Stomach (tissue), 9 donors: ENCODE data around the gene LDB3. TPM values are rescaled to one million over a fixed set of nuclear protein-coding genes. Genes with fewer than 3 reads are reported as not detected.

Experiments used
- DNase-seq, 2 donors: peaks; one replicate each; pipeline versions ENCODE4 v3.0.0 to v3.0.0-alpha.2; 2013 to 2019
- H3K27ac ChIP-seq, 5 donors: fragments of 200-600 bp in 4 of 5; sonication (generic) in 4 of 5; one replicate each; pipeline ENCODE4 v1.5.1; 2013 to 2019; ENCODE audit warnings: mild to moderate bottlenecking in 1 of 5, moderate library complexity in 1 of 5
- H3K27me3 ChIP-seq, 3 donors: fragments of 200-600 bp; sonication (generic); one replicate each; pipeline ENCODE4 v1.5.1; 2017 to 2019; ENCODE audit warnings: mixed run types in 1 of 3
- H3K36me3 ChIP-seq, 4 donors: fragments of 200-600 bp; sonication (generic); 1 replicate in 3 of 4; 2 replicates in 1 of 4; pipeline ENCODE4 v1.5.1; 2016 to 2019
- H3K4me1 ChIP-seq, 4 donors: fragments of 200-600 bp; sonication (generic); one replicate each; pipeline ENCODE4 v1.5.1; 2016 to 2019
- H3K4me3 ChIP-seq, 4 donors: fragments of 200-600 bp; sonication (generic) in 3 of 4; one replicate each; pipeline ENCODE4 v1.5.1; 2016 to 2019; ENCODE audit warnings: mild to moderate bottlenecking in 1 of 4
- H3K9me3 ChIP-seq, 4 donors: fragments of 200-600 bp; sonication (generic); one replicate each; pipeline ENCODE4 v1.5.1; 2016 to 2019
- EP300 ChIP-seq: sonication (generic); formaldehyde crosslinking; IDR thresholded peaks from one replicate; pipeline ENCODE4 v1.6.1; 2017; ENCODE audit warnings: antibody characterized with exemption
- POLR2A ChIP-seq, 4 donors: fragments of 450-650 bp; IDR thresholded peaks; one replicate each; pipeline ENCODE4 v1.6.1; 2016; ENCODE audit warnings: antibody characterized with exemption in 4 of 4, control low read depth in 2 of 4, mild to moderate bottlenecking in 1 of 4, moderate library complexity in 1 of 4
- POLR2AphosphoS5 ChIP-seq, 3 donors: sonication (generic); formaldehyde crosslinking; IDR thresholded peaks; one replicate each; pipeline ENCODE4 v1.6.1; 2016; ENCODE audit warnings: antibody characterized with exemption in 3 of 3
- WGBS, 5 donors: extraction: QIAGEN DNeasy Blood & Tissue Kit in 3 of 5; methylation state at CpG; one replicate each; pipeline versions ENCODE4 v1.1.5 to v1.1.7; 2013 to 2018; 5-methylcytosine and 5-hydroxymethylcytosine counted together
- intact Hi-C: fragments of 100-400 bp; cut with DNase I; formaldehyde crosslinking; loops from one replicate; pipeline ENCODE4 v1.15.1; 2023; ENCODE audit warnings: low total_unique reads
- polyA plus RNA-seq, 3 donors: library from polyadenylated mRNA; stranded (reverse); fragments of 200-250 nt; gene quantifications; one replicate each; pipeline ENCODE4 v1.2.3, GENCODE V29; 2013
- total RNA-seq, 5 donors: library from RNA; depleted of rRNA; stranded (reverse); fragments of >200 nt; gene quantifications; one replicate each; pipeline versions ENCODE4 v1.1.0 to v1.2.3, GENCODE V29; 2014 to 2016
- TF ChIP-seq, protein P1 (sequence below), 7 experiments: fragments of 450-650 bp in 4 of 7; fragments of 200-600 bp in 3 of 7; sonication (generic) in 3 of 7; IDR thresholded peaks; one replicate each; pipeline ENCODE4 v1.5.1; 2016 to 2019; ENCODE audit warnings: antibody characterized with exemption in 7 of 7, control low read depth in 2 of 7, mild to moderate bottlenecking in 1 of 7
- donor health status: healthy with polysubstance abuse.
- donor health status: Bipolar disorder and iron deficiency.
- donor health status: healthy.

Gene LDB3
- total and polyA plus RNA-seq, 8 donors: 0.29 to 8.5 (median 2.5) TPM

DNA sequence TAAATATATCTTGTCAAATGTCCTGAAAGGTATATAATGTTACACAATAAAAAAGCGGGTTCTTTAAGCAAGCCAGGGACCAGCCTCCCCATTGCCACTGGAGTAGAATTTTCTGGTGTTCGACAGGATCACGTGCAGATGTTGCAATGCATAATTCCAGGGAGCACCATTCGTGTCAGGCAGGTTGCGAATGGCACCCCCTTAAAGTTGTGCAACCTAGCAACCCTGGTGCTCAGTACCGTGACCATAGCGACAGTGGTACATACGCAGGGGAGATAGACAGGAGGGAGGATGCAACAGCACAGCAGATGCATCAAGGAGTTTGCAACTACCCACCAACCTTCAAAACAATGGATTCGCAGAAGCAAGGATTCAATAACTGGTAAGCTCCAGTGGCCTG lies 81.5 kb downstream of the LDB3 start:
- intact Hi-C loops: no loop called here
- Histone ChIP-seq H3K36me3 (no peaks in the 10 kb centered on the region), H3K4me3 (no peak overlapping the region), H3K27me3 (no peaks in the 10 kb centered on the region), H3K27ac (no peak overlapping the region), H3K4me1 (peaks cover 0 to 42% (median 18%) of the 10 kb centered on the region in 4 donors), H3K9me3 (no peaks in the 10 kb centered on the region)
- 85 to 95% (median 95%) methylated on average over 9 of the region's 9 CpGs for WGBS, 5 donors
- no peak for DNase-seq
- no peak for TF ChIP-seq POLR2AphosphoS5 (IDR thresholded peaks at IDR 0.05)
- TF ChIP-seq EP300: no peak
- no peak for TF ChIP-seq POLR2A (IDR thresholded peaks at IDR 0.05)
- TF ChIP-seq, protein P1, sequence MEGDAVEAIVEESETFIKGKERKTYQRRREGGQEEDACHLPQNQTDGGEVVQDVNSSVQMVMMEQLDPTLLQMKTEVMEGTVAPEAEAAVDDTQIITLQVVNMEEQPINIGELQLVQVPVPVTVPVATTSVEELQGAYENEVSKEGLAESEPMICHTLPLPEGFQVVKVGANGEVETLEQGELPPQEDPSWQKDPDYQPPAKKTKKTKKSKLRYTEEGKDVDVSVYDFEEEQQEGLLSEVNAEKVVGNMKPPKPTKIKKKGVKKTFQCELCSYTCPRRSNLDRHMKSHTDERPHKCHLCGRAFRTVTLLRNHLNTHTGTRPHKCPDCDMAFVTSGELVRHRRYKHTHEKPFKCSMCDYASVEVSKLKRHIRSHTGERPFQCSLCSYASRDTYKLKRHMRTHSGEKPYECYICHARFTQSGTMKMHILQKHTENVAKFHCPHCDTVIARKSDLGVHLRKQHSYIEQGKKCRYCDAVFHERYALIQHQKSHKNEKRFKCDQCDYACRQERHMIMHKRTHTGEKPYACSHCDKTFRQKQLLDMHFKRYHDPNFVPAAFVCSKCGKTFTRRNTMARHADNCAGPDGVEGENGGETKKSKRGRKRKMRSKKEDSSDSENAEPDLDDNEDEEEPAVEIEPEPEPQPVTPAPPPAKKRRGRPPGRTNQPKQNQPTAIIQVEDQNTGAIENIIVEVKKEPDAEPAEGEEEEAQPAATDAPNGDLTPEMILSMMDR (IDR thresholded peaks at IDR 0.05): no peak

DNA sequence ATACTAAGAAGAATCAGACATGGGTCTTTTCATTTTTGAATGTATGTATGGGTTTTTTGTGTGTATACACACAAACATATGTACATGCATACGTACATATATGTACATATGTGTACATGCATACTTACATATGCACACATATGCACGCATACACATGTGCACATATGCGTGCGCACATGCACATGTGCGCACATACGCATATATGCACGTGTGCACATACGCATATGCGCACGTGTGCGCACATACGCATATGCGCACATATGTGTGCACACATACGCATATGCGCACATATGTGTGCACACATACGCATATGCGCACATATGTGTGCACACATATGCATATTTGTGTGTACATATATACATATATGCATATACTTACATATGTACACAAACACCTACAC lies 83.2 kb downstream of the LDB3 start:
- WGBS, 5 donors: 80 to 97% (median 90%) methylated on average over 17 of the region's 17 CpGs
- Histone ChIP-seq H3K4me3 (no peak overlapping the region), H3K27ac (no peak overlapping the region)

DNA sequence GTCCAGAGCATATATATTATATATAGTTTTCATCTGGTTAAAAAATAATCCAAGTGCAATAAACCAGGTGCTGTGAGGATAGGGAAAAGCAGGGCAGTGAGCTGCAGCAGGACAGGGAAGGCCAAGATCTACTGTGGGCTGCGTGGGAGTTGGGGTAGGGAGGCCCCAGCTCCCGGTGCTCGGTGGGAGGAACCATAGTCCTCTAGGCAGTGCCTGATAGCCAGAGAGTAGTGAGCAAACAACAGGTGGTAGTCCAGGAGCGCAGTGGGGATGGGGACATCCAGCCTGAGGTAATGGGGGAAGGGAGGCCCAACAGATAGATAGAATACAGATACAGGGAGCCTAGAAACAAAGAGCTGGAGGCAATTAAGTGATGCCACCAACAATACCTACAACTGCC lies 84.0 kb downstream of the LDB3 start:
- H3K27ac ChIP-seq: peak overlapping the region in 1 of 5 donors; percentile 100
- no peak overlapping the region for H3K4me3 ChIP-seq
- peaks cover 0 to 17% (median 3%) of the 10 kb centered on the region in 3 donors for H3K27me3 ChIP-seq
- intact Hi-C loops: no loop called here
- DNase-seq: peak in 1 of 2 donors; percentile 46
- H3K36me3 ChIP-seq: no peaks in the 10 kb centered on the region
- TF ChIP-seq POLR2AphosphoS5 (IDR thresholded peaks at IDR 0.05) (no peak), EP300 (no peak)
- 41 to 64% (median 46%) methylated on average over 4 of the region's 4 CpGs for WGBS, 5 donors
- no peaks in the 10 kb centered on the region for H3K9me3 ChIP-seq
- H3K4me1 ChIP-seq: peaks cover 8 to 51% (median 25%) of the 10 kb centered on the region in 4 donors

More for the DNA sequence above, 83.2 kb downstream of the LDB3 start:
- Histone ChIP-seq H3K9me3 (no peaks in the 10 kb centered on the region), H3K36me3 (no peaks in the 10 kb centered on the region), H3K4me1 (peaks cover 8 to 51% (median 25%) of the 10 kb centered on the region in 4 donors), H3K27me3 (peaks cover 0 to 9% (median 3%) of the 10 kb centered on the region in 3 donors)
- intact Hi-C loops: no loop called here
- no peak for DNase-seq
- TF ChIP-seq POLR2AphosphoS5 (IDR thresholded peaks at IDR 0.05) (no peak), POLR2A (IDR thresholded peaks at IDR 0.05) (no peak), EP300 (no peak)
- TF ChIP-seq, protein P1 (IDR thresholded peaks at IDR 0.05): no peak

DNA sequence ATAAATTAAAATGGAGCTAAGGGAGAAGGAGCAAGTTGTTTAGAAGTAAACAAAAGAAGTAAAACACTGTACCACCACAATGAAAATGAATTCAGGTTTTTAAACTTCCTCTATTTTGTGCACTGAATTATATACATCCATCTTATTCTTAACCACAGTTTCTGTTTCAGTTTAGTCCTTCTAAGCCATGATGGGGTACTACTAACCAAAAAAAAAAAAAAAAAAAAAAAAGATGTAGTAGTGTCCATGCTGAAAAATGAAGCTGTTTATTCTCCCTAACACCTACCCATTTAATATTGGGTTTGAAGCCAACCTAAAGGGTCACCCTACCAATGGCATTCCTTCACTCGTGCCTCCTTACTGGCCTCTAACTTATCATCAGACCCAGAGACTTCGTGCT lies 84.7 kb downstream of the LDB3 start:
- WGBS, 5 donors: 82 to 91% (median 90%) methylated on average over 2 of the region's 2 CpGs
- Histone ChIP-seq H3K36me3 (no peaks in the 10 kb centered on the region), H3K4me1 (peaks cover 8 to 51% (median 24%) of the 10 kb centered on the region in 4 donors), H3K27ac (peak overlapping the region in 3 of 5 donors; percentile 98 to 100 (median 99)), H3K4me3 (no peak overlapping the region), H3K9me3 (no peaks in the 10 kb centered on the region), H3K27me3 (peaks cover 0 to 18% (median 3%) of the 10 kb centered on the region in 3 donors)
- no peak for DNase-seq
- TF ChIP-seq POLR2A (IDR thresholded peaks at IDR 0.05): no peak
- TF ChIP-seq EP300: no peak
- no peak for TF ChIP-seq POLR2AphosphoS5 (IDR thresholded peaks at IDR 0.05)
- TF ChIP-seq, protein P1 (IDR thresholded peaks at IDR 0.05): no peak
- intact Hi-C loops: no loop called here
